Stimulated activated CD8-positive, alpha-beta memory T cell treated with anti-CD3 and anti-CD28 coated beads, Interleukin-7, amount 100 ng/mL, for 1 hour (primary cell): ENCODE data around the gene ANTKMT.
"Not testable (repeated sequence)": the region's sequence is repeated elsewhere in the genome, so short reads cannot be mapped to it uniquely, and the experiment has no call there.

ENCODE experiments used
- DNase-seq, 2 donors: peaks; one replicate each; pipeline ENCODE4 v3.0.0-alpha.2; 2020; ENCODE audit warnings: low read depth in 2 of 2

ANTKMT gene

DNA sequence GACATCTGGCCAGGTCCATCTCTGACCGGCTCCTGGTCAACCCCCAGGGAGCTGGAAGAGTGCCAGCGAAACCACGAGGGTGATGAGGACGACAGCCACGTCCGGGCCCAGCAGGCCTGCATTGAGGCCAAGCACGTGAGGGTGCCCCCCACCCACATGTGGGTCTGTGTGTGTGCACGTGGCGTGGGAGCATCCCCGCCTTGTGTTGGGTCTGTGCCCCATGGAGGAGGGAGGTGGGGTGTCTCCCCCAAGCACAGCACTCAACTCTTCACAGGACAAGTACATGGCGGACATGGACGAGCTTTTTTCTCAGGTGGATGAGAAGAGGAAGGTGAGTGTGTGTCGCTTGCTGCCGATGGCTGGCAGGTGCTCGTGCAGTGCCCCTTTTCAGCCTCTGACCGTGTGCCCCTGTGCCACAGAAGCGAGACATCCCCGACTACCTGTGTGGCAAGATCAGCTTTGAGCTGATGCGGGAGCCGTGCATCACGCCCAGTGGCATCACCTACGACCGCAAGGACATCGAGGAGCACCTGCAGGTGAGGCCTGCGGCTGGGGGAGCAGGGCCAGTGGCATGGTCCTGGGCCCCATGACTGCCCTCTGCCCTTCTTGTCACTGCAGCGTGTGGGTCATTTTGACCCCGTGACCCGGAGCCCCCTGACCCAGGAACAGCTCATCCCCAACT lies 39.1 kb upstream of the ANTKMT start:
- no peak for DNase-seq

GRCh38 chr16:682493-683395 lies 38.2 kb upstream of the ANTKMT start:
- DNase-seq, result no peak

DNA sequence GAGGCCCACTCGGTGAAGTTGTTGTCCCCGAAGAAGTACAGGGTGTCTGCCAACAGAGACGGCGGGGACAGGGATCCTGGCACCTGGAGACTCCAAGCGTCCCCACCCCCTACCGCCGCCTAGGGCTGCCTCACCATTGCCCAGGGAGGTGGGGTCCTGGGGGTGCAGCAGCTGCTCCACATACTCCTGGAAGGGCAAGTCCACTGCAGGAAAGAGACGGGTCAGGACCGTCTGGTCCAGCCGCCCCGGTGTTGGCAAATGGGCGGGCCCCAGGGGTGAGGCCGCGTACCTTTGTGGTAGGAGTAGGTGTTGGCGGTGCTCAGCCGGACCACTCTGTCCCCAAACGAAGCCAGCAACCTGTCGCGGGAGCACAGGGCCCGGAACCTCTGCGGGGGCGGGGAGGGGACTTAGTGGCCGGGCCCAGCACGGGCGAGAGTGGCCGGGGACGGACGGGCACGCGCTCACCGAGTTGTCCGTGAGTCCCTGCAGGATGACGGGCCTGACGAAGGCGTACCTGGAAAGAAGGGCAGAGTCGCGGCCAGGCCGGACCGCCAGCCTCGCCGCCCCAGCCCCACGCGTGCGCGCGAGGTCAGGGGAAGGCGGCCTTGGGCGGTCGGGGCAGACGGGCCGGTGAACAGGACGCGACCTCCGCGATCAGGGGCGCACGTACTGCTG lies 37.4 kb upstream of the ANTKMT start:
- no peak for DNase-seq

- DNase-seq, result peak; percentile 92 to 95
These were observed 36.7 kb upstream of the ANTKMT start, which contains the start of gene JMJD8 for GRCh38 chr16:684071-684794. TSS of gene JMJD8 (minus strand) at chr16:684334. CDS start at chr16:684319, 15 bp downstream.

GRCh38 chr16:684961-685696 lies 35.8 kb upstream of the ANTKMT start:
- DNase-seq, result no peak

DNA sequence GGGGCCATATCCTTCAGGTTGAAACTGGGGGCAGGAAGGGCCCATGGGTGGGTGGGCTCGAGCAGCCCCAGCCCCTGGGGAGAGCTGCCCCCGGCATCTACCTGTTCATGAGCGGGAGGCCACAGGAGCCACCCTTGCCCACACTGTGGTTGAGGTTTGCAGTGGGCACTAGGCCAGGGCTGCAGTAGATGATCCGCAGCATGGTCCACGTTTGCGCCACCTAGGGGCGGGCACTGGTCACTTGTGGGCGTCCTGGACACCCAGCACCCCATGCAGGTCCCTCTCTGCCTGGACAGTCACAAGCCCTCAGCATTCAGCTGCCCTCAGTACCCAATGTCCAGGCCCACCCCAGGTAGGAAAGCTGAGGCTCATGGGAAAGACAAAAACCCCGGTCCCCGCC lies 35.0 kb upstream of the ANTKMT start:
- DNase-seq, result no peak

GRCh38 chr16:686459-687260 lies 34.3 kb upstream of the ANTKMT start:
- no peak for DNase-seq

- no peak for DNase-seq
These were observed 33.4 kb upstream of the ANTKMT start for GRCh38 chr16:687499-687898.

DNA sequence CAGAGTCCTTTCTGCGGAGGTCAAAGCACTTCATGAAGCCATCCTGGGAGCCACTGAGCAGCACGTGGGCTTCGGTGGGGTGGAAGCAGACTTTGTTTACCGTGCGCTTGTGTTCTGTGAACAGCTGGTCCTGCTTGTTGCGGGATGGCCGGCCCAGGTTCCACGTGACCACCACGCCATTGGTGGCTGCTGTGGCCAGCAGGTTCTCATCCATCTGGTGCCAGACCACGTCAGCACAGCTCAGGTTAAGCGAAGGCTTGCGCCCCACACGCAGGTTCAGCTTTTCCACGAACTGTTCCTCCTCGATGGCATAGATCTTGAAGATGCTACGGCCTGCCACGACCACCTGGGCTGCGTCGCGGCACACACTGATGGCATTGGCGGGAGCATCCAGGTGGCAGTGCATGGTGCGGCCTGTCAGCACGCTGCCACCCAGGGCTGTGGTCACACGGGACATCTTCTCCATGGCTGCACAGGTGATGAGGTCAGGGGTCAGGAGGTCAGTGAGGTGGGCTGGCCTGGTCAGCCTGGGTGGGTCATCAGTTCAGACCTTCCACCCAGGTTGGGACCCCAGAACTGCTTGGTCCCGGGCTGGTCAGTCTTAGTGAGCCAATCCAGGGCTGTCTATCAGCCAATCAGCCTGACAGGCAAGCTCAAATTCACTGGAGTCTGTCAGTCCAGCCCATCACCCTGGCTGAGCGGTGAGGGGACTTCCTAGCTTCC lies 31.6 kb upstream of the ANTKMT start:
- DNase-seq, result no peak

- not testable (repeated sequence) for DNase-seq
These were observed 29.7 kb upstream of the ANTKMT start for GRCh38 chr16:691242-691641.

GRCh38 chr16:692356-693108 lies 28.4 kb upstream of the ANTKMT start:
- no peak for DNase-seq

GRCh38 chr16:693364-693763 lies 27.6 kb upstream of the ANTKMT start:
- no peak for DNase-seq

DNA sequence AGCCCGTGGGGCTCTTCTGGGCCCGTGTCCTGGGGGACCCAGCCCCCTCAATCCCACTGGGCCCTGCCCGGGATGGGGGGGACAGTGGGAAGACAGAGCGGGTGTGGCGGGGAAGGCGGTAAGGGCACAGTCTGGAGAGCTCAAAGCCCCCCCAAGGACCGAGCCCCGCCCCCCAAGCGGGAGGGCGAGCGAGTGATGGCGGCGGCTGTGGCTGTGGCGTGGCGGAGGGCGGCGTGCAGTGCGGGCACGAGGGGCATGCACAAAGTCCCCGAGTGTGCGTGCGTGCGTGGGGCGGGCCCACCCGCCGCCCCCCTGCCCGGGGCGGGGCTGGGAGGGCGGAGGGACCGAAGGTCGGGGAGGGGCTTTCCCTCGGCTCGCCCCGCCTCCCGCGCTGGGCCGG lies 27.2 kb upstream of the ANTKMT start:
- DNase-seq, result no peak

DNA sequence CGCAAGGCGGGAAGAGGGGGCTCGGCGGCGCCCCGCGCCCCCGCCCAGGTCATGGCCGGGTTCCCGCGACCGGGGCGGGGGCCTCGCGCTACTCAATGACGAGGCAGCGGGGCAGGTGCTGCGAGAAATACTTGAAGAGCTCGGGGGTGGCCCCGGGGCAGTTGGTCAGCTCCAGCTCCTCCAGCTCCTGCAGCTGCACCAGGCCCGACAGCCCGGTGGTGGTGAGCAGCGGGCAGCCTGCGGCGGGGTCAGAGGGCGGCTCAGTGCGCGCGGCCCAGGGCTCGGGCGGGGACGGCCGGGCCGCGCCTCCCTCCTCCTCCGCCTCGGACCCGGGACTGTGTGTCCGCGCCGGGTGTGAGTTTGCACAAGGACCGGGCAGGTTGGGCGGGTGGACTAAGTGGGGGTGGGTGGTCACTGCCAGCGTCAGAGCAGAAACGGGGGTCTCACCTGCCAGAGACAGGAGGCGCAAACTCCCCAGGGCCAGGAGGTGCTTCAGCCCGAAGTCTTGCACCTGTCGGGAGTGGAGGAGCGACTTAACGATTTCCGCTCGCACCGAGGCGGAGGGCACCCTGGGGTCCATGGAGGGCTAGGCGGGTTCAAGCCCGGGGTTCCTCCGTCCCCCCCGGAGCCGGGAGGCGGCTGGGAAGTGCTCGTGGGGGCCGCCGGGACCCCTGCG lies 26.6 kb upstream of the ANTKMT start:
- no peak for DNase-seq

GRCh38 chr16:694863-695354 lies 26.0 kb upstream of the ANTKMT start:
- DNase-seq, result no peak

- peak; percentile 32 to 41 for DNase-seq
These were observed 25.4 kb upstream of the ANTKMT start for GRCh38 chr16:695355-696089.

DNA sequence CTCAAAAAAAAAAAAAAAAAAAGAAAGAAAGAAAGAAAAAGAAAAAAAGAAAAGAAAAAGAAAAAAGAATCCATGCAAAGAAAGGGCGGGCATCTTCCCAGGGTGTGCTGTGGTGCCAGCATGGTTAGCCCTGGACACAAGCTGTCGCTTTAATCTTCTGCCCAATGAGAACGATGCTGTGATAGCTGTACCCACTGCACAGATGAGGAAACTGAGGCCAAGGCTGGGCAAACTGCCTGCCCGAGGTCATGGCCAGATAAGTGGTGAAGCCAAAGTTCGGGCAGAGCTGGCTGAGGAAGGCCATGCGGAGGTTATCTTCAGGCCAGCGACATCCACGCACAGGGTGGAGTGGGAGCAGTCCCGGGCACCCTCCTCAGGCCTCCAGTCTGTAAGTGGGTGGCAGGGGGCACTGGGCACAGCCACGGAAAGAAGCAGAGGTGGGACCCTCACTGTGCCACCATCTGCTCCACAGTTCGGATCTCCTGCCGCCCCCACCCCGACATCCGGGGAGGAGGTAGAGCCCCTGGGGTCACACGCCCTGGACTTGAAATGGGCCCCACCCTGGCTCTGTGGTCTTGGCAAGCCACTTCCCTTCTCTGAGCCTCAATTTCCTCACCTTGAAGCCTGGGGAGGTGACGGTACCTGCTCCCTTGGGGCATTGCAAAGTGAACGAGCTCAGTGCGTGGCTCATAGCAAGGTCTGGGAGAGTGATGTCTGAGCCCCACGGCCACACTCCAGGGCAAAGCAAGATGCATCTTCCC lies 21.9 kb upstream of the ANTKMT start:
- DNase-seq, result no peak
